RPMI7951 (cell line): Measurements from ENCODE around the gene RFC1. TPM values are rescaled to one million over a fixed set of nuclear protein-coding genes. Genes with fewer than 3 reads are reported as not detected.
"Not testable (repeated sequence)": the region's sequence is repeated elsewhere in the genome, so short reads cannot be mapped to it uniquely, and the experiment has no call there.

Experiments used
- DNase-seq: peaks from one replicate; pipeline ENCODE4 v3.0.0-alpha.2; 2012; ENCODE audit warnings: low read depth
- total RNA-seq: library from RNA; depleted of rRNA; stranded (reverse); fragments of >200 nt; shearing (Covaris generic); gene quantifications from 2 replicates; pipeline ENCODE4 v1.2.3, GENCODE V29; 2014

Gene RFC1
- total RNA-seq, 1 experiment from 2014 or later: 42.7 TPM

- DNase-seq: peak; percentile 42
These were observed 12.5 kb downstream of the RFC1 start for GRCh38 chr4:39353478-39354253.

GRCh38 chr4:39353149-39353477 lies 13.0 kb downstream of the RFC1 start:
- not testable (repeated sequence) for DNase-seq

- no peak for DNase-seq
These were observed 16.8 kb downstream of the RFC1 start for GRCh38 chr4:39349326-39349725.

GRCh38 chr4:39348371-39349315 lies 17.5 kb downstream of the RFC1 start:
- DNase-seq: peak; percentile 25

GRCh38 chr4:39346856-39347519 lies 19.2 kb downstream of the RFC1 start:
- no peak for DNase-seq

- no peak for DNase-seq
These were observed 23.4 kb downstream of the RFC1 start for GRCh38 chr4:39342731-39343130.

- no peak for DNase-seq
These were observed 25.0 kb downstream of the RFC1 start for GRCh38 chr4:39341075-39341725.

- DNase-seq: no peak
These were observed 26.2 kb downstream of the RFC1 start for GRCh38 chr4:39339968-39340367.

GRCh38 chr4:39337841-39338240 lies 28.3 kb downstream of the RFC1 start:
- no peak for DNase-seq

GRCh38 chr4:39335566-39335965 lies 30.6 kb downstream of the RFC1 start:
- no peak for DNase-seq

GRCh38 chr4:39331191-39331590 lies 35.0 kb downstream of the RFC1 start:
- no peak for DNase-seq

GRCh38 chr4:39330353-39330752 lies 35.8 kb downstream of the RFC1 start:
- no peak for DNase-seq

- no peak for DNase-seq
These were observed 39.6 kb downstream of the RFC1 start for GRCh38 chr4:39326468-39326977.

GRCh38 chr4:39324897-39325613 lies 41.1 kb downstream of the RFC1 start:
- no peak for DNase-seq

GRCh38 chr4:39324446-39324845 lies 41.7 kb downstream of the RFC1 start:
- DNase-seq: no peak

- DNase-seq: no peak
These were observed 42.3 kb downstream of the RFC1 start for GRCh38 chr4:39323821-39324220.

- peak; percentile 17 for DNase-seq
These were observed 45.6 kb downstream of the RFC1 start for GRCh38 chr4:39320381-39321115.

- DNase-seq: peak; percentile 81
These were observed 46.5 kb downstream of the RFC1 start for GRCh38 chr4:39319676-39320075.

- no peak for DNase-seq
These were observed 53.3 kb downstream of the RFC1 start for GRCh38 chr4:39312816-39313215.

- no peak for DNase-seq
These were observed 57.6 kb downstream of the RFC1 start for GRCh38 chr4:39308611-39309010.
